Epidermal melanocyte (primary cell): ENCODE data around the gene THEM4.
"Not testable (repeated sequence)": the region's sequence is repeated elsewhere in the genome, so short reads cannot be mapped to it uniquely, and the experiment has no call there.

Experiments
- DNase-seq: peaks from one replicate; pipeline ENCODE4 v3.0.0; 2011; ENCODE audit warnings: low spot score; ENCODE audit not compliant: insufficient read length

The THEM4 gene

GRCh38 chr1:151935154-151935553 lies 25.8 kb upstream of the THEM4 start:
- no peak for DNase-seq

- DNase-seq: peak; percentile 49
Measured at GRCh38 chr1:151934048-151934493, 24.8 kb upstream of the THEM4 start.

- DNase-seq: no peak
Measured at GRCh38 chr1:151924691-151925587, 15.6 kb upstream of the THEM4 start.

- no peak for DNase-seq
Measured at GRCh38 chr1:151923422-151923821, 14.1 kb upstream of the THEM4 start.

GRCh38 chr1:151920149-151920548 lies 10.8 kb upstream of the THEM4 start:
- DNase-seq: no peak

GRCh38 chr1:151918819-151919610 lies 9.7 kb upstream of the THEM4 start:
- no peak for DNase-seq

- DNase-seq: no peak
Measured at GRCh38 chr1:151918156-151918555, 8.8 kb upstream of the THEM4 start.

GRCh38 chr1:151916726-151917370 lies 7.5 kb upstream of the THEM4 start:
- DNase-seq: no peak

GRCh38 chr1:151915061-151915686 lies 5.9 kb upstream of the THEM4 start:
- DNase-seq: no peak

- DNase-seq: no peak
Measured at GRCh38 chr1:151914076-151914475, 4.8 kb upstream of the THEM4 start.

- DNase-seq: no peak
Measured at GRCh38 chr1:151912973-151913372, 3.7 kb upstream of the THEM4 start.

- DNase-seq: no peak
Measured at GRCh38 chr1:151908228-151908691, 1.1 kb downstream of the THEM4 start.

GRCh38 chr1:151907363-151908139 lies 1.8 kb downstream of the THEM4 start:
- DNase-seq: no peak

- not testable (repeated sequence) for DNase-seq
Measured at GRCh38 chr1:151906324-151906645, 3.0 kb downstream of the THEM4 start.

- not testable (repeated sequence) for DNase-seq
Measured at GRCh38 chr1:151905443-151906323, 3.6 kb downstream of the THEM4 start.

GRCh38 chr1:151905070-151905442 lies 4.3 kb downstream of the THEM4 start:
- DNase-seq: no peak

GRCh38 chr1:151902858-151903257 lies 6.5 kb downstream of the THEM4 start:
- DNase-seq: no peak

GRCh38 chr1:151900804-151901203 lies 8.5 kb downstream of the THEM4 start:
- DNase-seq: not testable (repeated sequence)

GRCh38 chr1:151898519-151898991 lies 10.8 kb downstream of the THEM4 start:
- DNase-seq: no peak
